HG03139 (cell line): ENCODE data around the gene GRM3.

Experiments used
- ATAC-seq: cut with Tn5 transposase; IDR thresholded peaks from one replicate; pipeline ENCODE4 v1.9.1; 2021; ENCODE audit not compliant: unreplicated experiment

GRM3 gene

GRCh38 chr7:86889501-86889900 is 245.8 kb downstream of the GRM3 start:
- ATAC-seq, result no peak

GRCh38 chr7:86898171-86898570 is 254.5 kb downstream of the GRM3 start:
- ATAC-seq, result no peak

- no peak for ATAC-seq
These were observed 257.2 kb downstream of the GRM3 start for GRCh38 chr7:86900886-86901285.

GRCh38 chr7:86904949-86905834 is 261.5 kb downstream of the GRM3 start:
- no peak for ATAC-seq

GRCh38 chr7:86908948-86909347 is 265.2 kb downstream of the GRM3 start:
- no peak for ATAC-seq

- no peak for ATAC-seq
These were observed 267.9 kb downstream of the GRM3 start for GRCh38 chr7:86911659-86912058.

- ATAC-seq, result no peak
These were observed 270.0 kb downstream of the GRM3 start for GRCh38 chr7:86913709-86914108.
